Neural crest cell (in vitro differentiated cells): ENCODE results near the gene SBF2. TPM values are rescaled to one million over a fixed set of nuclear protein-coding genes. Genes with fewer than 3 reads are reported as not detected.

Source experiments
- DNase-seq: peaks from one replicate; pipeline ENCODE4 v3.0.0; 2021; ENCODE audit warnings: low read depth, mixed read lengths, low spot score
- H3K27ac Mint-ChIP-seq: one replicate; pipeline ENCODE4 v1.8.0; 2021; ENCODE audit warnings: mild to moderate bottlenecking, mixed read lengths; ENCODE audit not compliant: unreplicated experiment
- H3K27me3 Mint-ChIP-seq: 2 replicates; pipeline ENCODE4 v1.8.0; 2021; ENCODE audit warnings: low read depth, mild to moderate bottlenecking, mixed read lengths
- H3K36me3 Mint-ChIP-seq: 2 replicates; pipeline ENCODE4 v1.8.0; 2021; ENCODE audit warnings: low read depth, mild to moderate bottlenecking, mixed read lengths
- H3K4me1 Mint-ChIP-seq: 2 replicates; pipeline ENCODE4 v1.8.0; 2021; ENCODE audit warnings: mixed read lengths
- H3K4me3 Mint-ChIP-seq: one replicate; pipeline ENCODE4 v1.8.0; 2021; ENCODE audit warnings: mild to moderate bottlenecking, mixed read lengths
- H3K9me3 Mint-ChIP-seq: 2 replicates; pipeline ENCODE4 v1.8.0; 2021; ENCODE audit warnings: mixed read lengths
- total RNA-seq: library from RNA; stranded (reverse); gene quantifications from 2 replicates; pipeline ENCODE4 v1.2.1, GENCODE V29; 2021
- TF ChIP-seq, protein P1 (sequence below): fragments of 200-600 bp; sonication (generic); conservative IDR thresholded peaks from 2 replicates; pipeline ENCODE4 v1.5.0; 2021; ENCODE audit warnings: antibody characterized with exemption, mild to moderate bottlenecking

The SBF2 gene
- total RNA-seq, 1 donor from 2014 or later, result 30.2 TPM

DNA sequence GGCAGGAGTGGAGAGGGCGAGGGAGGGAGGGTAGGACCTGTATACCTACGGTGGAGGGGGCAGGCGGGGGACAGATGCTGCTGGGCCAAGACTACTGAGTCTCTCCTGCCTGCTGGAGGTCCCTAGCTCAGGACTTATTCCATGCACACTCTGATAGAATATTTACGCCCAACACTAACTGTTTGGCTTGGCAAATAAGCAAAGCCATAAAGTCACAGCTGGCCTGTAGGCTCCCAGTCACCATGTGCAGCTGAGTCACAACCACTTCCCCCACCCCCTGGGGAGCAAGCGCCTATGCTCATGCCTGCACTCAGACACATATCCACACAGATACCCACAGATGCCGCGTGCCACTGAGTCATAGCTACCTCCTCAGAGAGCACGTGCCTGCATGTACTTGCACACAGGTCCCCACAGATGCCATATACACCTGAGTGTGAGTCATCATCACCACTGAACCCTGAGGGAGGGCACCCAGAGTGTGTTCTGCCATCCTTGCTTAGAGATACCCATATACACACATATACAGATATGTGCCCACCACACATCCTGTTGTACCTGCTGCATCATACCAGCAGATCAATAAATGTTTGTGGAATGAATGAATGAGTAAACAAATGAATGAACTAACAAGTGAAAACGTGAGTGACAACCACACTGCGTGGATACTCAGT, 534.4 kb downstream of the SBF2 start:
- Mint-ChIP-seq H3K27ac (no peak overlapping the region), H3K36me3 (no peaks in the 10 kb centered on the region), H3K4me1 (peaks cover 53% of the 10 kb centered on the region), H3K9me3 (peaks cover 3% of the 10 kb centered on the region), H3K4me3 (peak overlapping the region; percentile 82), H3K27me3 (no peaks in the 10 kb centered on the region)
- TF ChIP-seq, protein P1, sequence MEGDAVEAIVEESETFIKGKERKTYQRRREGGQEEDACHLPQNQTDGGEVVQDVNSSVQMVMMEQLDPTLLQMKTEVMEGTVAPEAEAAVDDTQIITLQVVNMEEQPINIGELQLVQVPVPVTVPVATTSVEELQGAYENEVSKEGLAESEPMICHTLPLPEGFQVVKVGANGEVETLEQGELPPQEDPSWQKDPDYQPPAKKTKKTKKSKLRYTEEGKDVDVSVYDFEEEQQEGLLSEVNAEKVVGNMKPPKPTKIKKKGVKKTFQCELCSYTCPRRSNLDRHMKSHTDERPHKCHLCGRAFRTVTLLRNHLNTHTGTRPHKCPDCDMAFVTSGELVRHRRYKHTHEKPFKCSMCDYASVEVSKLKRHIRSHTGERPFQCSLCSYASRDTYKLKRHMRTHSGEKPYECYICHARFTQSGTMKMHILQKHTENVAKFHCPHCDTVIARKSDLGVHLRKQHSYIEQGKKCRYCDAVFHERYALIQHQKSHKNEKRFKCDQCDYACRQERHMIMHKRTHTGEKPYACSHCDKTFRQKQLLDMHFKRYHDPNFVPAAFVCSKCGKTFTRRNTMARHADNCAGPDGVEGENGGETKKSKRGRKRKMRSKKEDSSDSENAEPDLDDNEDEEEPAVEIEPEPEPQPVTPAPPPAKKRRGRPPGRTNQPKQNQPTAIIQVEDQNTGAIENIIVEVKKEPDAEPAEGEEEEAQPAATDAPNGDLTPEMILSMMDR, result no peak
- DNase-seq, result no peak

DNA sequence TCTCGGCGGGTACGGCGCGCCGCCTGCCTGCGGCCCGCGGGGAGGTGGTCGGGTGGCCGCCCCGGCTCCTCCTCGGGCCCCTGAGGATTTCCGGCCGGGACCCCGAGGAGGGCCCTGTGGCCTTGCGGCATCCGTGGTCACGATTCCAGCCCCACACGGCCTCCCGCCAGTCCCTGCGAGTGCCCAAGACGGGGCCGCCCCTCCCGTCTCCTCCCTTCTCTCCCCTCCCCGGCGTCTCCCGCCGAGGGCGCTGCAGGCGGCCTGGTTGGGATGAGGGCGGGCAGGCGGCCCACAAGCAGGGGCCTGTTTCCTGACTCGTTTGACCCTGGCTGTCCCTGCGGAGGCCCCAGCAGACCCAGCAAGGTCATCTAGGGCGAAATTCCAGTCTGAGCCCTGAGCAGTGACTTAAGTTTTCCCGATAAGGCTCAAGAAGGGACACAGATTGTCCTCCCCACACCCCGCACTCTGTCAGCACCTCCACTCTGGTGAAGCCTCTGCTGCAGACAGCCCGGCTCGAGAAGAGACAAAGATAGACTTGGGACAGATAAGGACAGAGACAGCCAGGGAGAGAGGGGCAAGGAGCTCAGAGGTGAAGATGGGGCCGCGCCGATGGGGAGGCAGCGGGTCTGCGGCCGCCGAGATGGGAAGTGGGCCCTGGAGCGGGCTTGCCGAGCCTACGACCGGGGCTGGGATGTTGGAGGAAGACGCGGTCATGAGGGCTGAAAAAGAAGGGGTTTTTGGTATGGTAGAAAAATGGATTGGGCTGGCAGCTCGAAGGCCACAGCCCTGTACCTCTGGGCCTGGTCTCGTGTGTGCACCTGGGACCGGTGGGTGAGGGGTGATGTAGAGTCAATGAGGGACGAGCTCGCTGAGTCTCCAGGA, 535.1 kb downstream of the SBF2 start:
- no peaks in the 10 kb centered on the region for H3K27me3 Mint-ChIP-seq
- TF ChIP-seq, protein P1, result no peak
- peak overlapping the region; percentile 75 for H3K27ac Mint-ChIP-seq
- H3K9me3 Mint-ChIP-seq, result no peaks in the 10 kb centered on the region
- peak overlapping the region; percentile 82 for H3K4me3 Mint-ChIP-seq
- peak; percentile 57 for DNase-seq
- peaks cover 56% of the 10 kb centered on the region for H3K4me1 Mint-ChIP-seq
- H3K36me3 Mint-ChIP-seq, result no peaks in the 10 kb centered on the region

DNA sequence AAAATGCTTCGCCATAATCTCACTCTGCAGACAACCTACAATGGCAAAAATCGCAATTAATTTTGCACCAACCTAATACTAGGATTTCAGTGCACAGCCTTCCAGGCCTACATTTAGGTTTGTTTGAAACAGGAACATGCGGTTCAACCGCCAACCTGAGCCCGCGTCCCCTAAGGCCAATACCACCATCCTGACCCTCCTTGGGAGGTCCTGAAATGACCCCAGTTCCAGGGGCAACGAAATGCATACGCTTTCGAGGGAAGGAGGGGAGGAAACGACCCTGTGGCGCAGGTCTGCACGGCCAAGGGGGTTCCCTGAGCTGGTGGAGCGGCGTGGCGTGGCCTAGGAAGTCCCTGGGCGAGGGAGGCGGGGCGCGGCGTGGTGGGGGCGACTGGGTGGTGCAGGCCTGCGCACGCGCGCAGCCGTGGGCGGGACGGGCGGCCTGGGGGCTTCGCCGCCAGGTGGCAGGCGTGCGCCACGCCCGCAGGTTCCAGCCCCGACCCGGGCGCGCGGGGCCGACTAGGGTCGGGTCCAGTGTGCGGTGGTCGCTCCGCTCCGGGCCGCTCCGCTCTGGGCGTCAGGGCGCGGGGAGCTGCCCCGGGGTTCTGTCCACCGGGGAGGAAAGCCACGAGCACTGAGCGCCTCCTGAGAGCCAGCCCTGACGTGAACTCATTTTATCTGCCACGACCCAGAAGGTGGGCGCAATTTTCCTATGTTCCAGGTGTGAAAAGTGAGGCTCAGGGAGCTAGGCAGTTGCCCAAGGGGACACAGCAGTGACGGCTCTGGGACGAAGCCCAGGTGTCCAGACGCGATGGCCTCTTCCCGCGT, 536.0 kb downstream of the SBF2 start:
- Mint-ChIP-seq H3K27me3 (no peaks in the 10 kb centered on the region), H3K9me3 (no peaks in the 10 kb centered on the region), H3K4me1 (peaks cover 56% of the 10 kb centered on the region), H3K36me3 (no peaks in the 10 kb centered on the region), H3K4me3 (peak overlapping the region; percentile 87), H3K27ac (no peak overlapping the region)
- peak; percentile 85 for DNase-seq
- TF ChIP-seq, protein P1, result peak; percentile 86

DNA sequence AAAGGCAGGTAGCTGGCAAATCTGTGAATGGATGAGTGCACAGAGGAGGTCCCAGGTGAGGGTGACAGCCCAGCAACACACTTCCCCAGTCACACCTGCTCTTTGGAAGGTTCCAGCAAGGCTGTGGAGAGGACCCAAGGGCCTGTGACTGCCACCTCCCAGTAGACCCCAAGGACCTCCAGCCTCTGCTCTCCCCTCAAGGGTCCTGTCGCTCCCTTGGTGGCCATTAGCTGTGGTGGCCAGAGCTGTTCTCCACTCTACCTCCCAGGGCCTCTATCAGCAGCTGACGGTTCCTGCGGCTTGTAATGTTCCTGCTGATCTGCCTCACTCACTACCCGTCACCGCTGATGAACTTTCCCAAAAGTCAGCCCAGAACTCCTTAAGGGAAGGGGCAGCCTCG, 537.1 kb downstream of the SBF2 start:
- Mint-ChIP-seq H3K36me3 (no peaks in the 10 kb centered on the region), H3K27me3 (no peaks in the 10 kb centered on the region), H3K4me1 (peaks cover 49% of the 10 kb centered on the region), H3K4me3 (peak overlapping the region; percentile 87), H3K27ac (no peak overlapping the region), H3K9me3 (no peaks in the 10 kb centered on the region)
- DNase-seq, result no peak
- TF ChIP-seq, protein P1, result no peak

DNA sequence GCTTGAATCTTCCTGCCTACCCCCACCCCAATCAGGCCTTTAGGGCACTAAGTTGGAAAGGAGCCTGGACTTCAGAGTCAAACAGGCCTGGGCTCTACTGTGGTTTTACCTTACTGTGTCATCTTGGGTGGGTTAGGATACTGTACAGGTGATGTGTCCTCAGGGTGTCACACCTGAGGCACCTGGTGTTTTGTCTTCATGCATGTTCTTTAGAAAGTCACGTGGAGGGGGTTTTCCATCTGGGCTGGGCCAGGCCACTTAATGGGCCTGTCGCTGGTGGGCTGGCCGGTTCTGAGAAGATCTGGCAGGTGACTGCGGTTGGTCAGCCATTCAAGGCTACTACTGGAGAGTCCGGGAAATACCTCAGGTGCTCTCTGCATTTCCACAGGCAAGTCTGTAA, 537.6 kb downstream of the SBF2 start:
- H3K4me1 Mint-ChIP-seq, result peaks cover 45% of the 10 kb centered on the region
- no peak overlapping the region for H3K27ac Mint-ChIP-seq

More for the DNA sequence above, 537.6 kb downstream of the SBF2 start:
- no peaks in the 10 kb centered on the region for H3K9me3 Mint-ChIP-seq
- TF ChIP-seq, protein P1, result no peak
- no peak for DNase-seq
- no peaks in the 10 kb centered on the region for H3K36me3 Mint-ChIP-seq
- peak overlapping the region; percentile 11 for H3K4me3 Mint-ChIP-seq
- H3K27me3 Mint-ChIP-seq, result no peaks in the 10 kb centered on the region
